AG04449 (cell line): Measurements from ENCODE around the gene LRG1.

Source experiments
- CTCF ChIA-PET: fragments of 350-600 bp; formaldehyde crosslinking; extraction: SDS; loops from one replicate; lab custom pipeline; 2021; ENCODE audit warnings: antibody characterized with exemption; lab: Yijun Ruan, JAX
- POLR2A ChIA-PET: fragments of 400-600, 350-600 bp; formaldehyde crosslinking; extraction: SDS; loops from one replicate; lab custom pipeline; 2020; ENCODE audit warnings: antibody characterized with exemption, inconsistent platforms; lab: Yijun Ruan, JAX
- DNase-seq: peaks from one replicate; pipeline ENCODE4 v3.0.0-alpha.2; 2010; ENCODE audit warnings: low read depth, low spot score
- H3K4me3 ChIP-seq: 2 replicates; pipeline ENCODE4 v1.5.1; 2011; ENCODE audit warnings: low read depth, mild to moderate bottlenecking, control low read depth, low read length
- TF ChIP-seq, protein P1 (sequence below): IDR thresholded peaks from one replicate; pipeline ENCODE4 v1.5.1; 2011; ENCODE audit warnings: mild to moderate bottlenecking, moderate library complexity, low read length, control low read depth, inconsistent platforms; ENCODE audit not compliant: insufficient read depth; ENCODE audit errors: missing control alignments

LRG1 gene

DNA sequence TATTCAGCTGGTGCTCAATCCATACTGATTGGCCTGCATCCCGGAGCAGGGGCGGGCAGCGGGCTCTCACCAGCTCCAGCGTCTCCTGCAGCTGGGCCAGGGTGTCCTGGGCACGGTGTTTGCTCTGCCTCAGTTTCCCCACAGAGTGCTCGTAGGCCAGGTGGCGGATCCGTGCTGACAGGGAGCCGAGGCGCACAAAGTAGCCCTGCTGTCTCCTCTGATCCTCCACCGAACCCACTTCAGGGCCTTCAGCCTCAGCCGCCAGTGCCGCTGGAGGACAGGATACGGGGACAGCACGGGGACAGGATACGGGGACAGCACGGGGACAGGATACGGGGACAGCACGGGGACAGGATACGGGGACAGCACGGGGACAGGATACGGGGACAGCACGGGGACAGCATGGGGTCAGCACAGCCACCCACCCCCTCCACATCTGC is 14.3 kb downstream of the LRG1 start:
- H3K4me3 ChIP-seq, result no peak overlapping the region
- ChIA-PET CTCF (interaction anchor here (0.6 to 5.8 kb wide), 25 partner anchors 9 to 261 kb away, joined by 3 to 84 read pairs (median 3); partner anchors contain the start of genes CHAF1A, LRG1 and PLIN5), POLR2A (interaction anchor here (1.0 kb wide), 1 partner anchor 10 kb away, joined by 4 read pairs; the partner anchor contains the start of gene PLIN5)
- DNase-seq, result no peak
- TF ChIP-seq, protein P1, sequence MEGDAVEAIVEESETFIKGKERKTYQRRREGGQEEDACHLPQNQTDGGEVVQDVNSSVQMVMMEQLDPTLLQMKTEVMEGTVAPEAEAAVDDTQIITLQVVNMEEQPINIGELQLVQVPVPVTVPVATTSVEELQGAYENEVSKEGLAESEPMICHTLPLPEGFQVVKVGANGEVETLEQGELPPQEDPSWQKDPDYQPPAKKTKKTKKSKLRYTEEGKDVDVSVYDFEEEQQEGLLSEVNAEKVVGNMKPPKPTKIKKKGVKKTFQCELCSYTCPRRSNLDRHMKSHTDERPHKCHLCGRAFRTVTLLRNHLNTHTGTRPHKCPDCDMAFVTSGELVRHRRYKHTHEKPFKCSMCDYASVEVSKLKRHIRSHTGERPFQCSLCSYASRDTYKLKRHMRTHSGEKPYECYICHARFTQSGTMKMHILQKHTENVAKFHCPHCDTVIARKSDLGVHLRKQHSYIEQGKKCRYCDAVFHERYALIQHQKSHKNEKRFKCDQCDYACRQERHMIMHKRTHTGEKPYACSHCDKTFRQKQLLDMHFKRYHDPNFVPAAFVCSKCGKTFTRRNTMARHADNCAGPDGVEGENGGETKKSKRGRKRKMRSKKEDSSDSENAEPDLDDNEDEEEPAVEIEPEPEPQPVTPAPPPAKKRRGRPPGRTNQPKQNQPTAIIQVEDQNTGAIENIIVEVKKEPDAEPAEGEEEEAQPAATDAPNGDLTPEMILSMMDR, result no peak

DNA sequence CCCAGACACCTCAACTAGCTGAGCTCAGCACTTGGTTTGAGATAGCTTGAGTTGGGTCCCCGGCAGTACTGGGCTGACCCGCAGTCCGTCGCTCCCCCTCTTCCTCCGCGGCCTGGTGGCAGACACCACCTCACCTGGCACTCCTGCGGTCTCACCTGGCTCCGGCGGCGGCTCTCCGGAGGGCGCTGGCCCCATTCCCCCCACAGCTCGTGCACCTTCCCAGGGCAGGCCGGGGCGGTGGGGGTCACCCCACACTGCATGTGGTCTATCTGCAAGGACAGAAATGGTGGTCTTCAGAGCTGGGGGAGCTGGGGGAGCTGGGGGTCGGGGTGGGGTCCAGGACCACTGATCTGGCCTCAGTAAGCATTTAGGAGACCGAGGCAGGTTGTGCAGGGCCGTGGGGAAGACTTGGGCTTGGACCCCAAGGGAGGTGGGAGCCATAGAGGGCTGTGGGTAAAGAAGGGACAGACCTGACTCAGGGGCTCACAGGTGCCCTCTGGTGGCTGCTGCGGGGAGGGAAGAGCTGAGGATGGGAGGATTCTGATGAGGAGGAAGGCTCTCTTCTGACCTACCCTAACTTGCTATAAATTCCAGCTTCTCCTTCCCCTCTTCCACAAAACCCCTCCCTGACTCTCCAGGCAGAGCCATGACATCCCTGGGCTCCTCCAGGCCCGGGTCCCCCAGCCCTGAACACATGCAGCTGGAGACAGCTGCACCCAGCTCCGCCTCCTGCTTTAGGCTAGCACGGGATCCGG is 14.9 kb downstream of the LRG1 start:
- TF ChIP-seq, protein P1, result peak; percentile 83
- no peak overlapping the region for H3K4me3 ChIP-seq
- no peak for DNase-seq
- ChIA-PET POLR2A (interaction anchor here (1.0 kb wide), 1 partner anchor 10 kb away, joined by 4 read pairs; the partner anchor contains the start of gene PLIN5), CTCF (interaction anchor here (0.6 to 5.8 kb wide), 23 partner anchors 9 to 261 kb away, joined by 3 to 84 read pairs (median 4); partner anchors contain the start of genes CHAF1A, LRG1 and PLIN5)

DNA sequence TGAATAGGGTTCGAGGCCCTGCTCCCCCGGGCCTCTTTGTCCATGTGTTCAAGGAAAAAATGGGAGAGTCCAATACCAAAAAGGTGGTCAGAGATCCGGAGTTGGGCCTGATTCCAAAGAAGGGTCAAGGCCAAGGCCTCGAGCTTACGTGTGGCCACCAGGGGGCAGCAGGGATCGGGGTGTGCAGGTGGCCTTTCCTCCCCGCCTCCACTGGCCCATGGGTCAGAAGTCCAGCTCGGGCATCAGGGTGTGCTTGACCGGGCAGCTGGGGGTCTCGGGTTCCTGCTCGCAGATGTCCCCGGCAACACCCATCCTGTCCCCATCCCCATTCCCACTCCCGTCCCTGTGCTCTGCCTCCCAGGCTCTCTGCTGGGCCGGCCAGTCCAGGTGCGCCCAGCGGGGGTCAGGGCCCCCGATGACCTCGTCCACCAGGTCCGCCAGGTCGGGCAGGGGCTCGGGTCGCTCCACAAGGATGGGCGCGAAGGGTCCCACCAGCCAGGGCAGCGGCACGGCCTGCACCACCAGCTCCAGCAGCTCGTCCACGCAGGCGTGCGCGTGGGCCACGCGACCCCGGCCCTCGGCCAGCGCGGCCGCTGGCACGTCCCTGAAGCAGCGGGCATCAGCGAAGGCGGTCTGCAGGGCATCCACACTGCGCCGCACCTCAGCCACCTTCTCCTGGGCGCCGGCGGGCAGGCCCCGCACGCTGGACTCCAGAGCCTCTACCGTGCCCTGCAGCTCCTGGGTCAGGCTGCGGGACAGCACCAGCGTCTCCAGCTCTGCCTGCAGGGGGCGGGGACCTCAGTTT is 16.3 kb downstream of the LRG1 start:
- DNase-seq, result no peak
- ChIA-PET CTCF (interaction anchor here (0.8 to 5.8 kb wide), 14 partner anchors 7 to 277 kb away, joined by 3 to 84 read pairs (median 6); partner anchors contain the start of genes PLIN5, SEMA6B and YJU2), POLR2A (no interaction called here)
- H3K4me3 ChIP-seq, result no peak overlapping the region
- TF ChIP-seq, protein P1, result peak; percentile 76

DNA sequence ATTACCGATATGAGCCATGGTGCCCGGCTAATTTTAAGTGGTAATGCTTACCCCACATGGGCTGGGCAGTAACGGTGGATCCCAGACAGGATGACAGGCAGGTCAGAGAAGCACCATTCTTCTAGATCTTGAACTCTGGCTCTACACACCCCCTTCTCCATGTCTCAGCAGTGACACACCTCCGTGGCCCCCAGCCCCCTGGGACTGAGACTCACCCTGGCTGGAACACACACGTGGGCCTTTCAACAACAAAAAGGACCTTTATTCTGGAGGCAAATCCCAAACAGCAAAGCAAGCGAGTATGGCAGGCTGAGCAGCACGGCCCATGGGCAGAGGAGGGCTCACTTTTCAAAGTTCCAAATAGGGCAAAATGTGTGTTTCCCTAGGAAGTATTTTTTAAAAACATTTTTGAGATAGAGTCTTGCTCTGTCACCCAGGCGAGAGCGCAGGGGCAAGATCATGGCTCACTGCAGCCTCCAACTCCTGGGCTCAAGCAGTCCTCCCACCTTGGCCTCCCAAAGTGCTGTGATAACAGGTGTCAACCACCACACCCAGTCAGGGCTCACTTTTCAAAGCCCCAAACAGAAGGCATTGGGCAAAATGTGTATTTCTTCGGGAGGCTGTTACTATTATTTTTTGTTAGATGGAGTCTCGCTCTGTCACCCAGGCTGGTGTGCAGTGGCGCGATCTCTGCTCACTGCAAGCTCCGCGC is 17.4 kb downstream of the LRG1 start:
- TF ChIP-seq, protein P1, result no peak
- DNase-seq, result no peak
- CTCF ChIA-PET, result interaction anchor here (1.0 to 5.8 kb wide), 7 partner anchors 14 to 275 kb away, joined by 3 to 84 read pairs (median 19); partner anchors contain the start of genes PLIN5 and YJU2
- POLR2A ChIA-PET, result no interaction called here
- H3K4me3 ChIP-seq, result no peak overlapping the region

DNA sequence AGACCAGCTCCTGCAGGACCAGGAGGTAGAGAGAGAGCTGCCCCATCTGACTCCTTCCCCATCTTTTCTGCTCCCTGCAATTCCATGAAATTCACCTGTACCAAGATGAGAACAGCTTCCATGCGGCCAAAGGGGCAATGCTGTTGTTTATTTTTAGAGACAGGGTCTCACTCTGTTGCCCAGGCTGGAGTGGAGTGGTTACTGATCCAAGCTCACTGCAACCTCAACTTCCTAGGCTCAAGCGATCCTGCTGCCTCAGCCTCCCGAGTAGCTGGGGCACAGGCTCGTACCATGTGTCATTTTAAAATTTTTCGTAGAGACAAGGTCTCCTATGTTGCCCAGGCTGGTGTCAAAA is 18.0 kb downstream of the LRG1 start:
- POLR2A ChIA-PET, result no interaction called here
- TF ChIP-seq, protein P1, result no peak

More for the DNA sequence above, 18.0 kb downstream of the LRG1 start:
- CTCF ChIA-PET, result interaction anchor here (1.1 to 5.8 kb wide), 4 partner anchors 13 to 113 kb away, joined by 3 to 84 read pairs (median 12); partner anchors contain the start of gene PLIN5
- no peak overlapping the region for H3K4me3 ChIP-seq
- no peak for DNase-seq
